Measurements from ENCODE around the gene TMEM101.
"Not testable (repeated sequence)": the region's sequence is repeated elsewhere in the genome, so short reads cannot be mapped to it uniquely, and the experiment has no call there.

TMEM101 gene

DNA sequence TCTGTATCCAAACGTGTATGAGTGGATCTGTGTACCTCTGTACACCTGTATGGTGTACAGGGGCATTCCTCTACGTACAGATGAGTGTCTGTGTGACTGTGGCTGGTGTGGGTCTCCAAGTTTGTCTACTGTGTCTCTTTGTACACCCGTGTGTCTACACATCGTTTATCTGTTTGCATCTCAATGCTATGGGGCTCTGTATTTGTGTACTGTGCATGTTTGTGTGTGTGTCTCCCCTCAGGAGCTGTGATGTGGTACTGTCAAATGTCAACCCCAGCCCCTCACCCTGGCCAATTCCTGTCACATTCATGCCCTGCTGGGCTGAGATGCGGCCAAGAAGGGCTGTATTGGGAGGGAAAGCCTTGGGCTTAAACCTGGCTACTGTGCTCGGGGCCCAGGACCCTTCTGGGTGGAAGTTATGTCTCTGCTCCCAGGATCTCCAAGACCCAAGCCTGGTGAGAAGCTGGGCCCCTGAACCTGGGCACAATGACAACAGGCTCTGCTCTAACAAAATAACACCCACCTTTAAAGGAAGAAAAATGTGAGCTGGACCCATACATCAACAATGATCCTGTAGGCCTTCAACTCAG lies 13.8 kb downstream of the TMEM101 start:
- in situ Hi-C loops (cut with HindIII; ENCODE audit: low sequenced_read_pairs): no loop called here

DNA sequence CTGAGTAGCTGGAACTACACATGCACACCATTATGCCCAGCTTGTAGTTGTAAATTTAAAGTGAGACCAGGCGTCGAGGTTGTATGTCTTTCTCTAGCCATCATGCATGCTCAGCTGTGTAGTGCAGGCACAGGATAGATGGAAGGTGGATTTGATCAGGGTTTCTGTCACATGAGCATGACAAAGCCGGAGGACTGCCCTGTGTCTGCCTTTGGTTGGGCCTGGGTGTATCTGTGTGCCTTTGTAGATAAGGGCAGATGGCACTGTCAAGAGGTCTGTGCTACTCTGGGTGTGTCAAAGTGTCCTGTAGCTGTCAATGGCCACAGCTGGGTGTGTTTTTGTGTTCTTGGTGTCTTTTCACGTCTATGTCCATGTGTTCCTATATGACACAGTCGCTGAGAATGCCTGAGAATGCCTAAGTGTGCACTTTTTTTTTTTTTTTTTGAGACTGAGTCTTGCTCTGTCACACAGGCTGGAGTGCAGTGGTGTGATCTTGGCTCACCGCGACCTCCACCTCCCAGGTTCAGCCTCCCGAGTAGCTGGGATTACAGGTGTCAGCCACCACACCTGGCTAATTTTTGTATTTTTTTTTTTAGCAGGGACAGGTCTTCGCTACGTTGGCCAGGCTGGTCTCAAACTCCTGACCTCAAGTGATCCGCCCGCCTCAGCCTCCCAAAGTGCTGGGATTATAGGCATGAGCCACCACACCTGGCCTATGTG lies 14.5 kb downstream of the TMEM101 start:
- in situ Hi-C loops (cut with HindIII; ENCODE audit: low sequenced_read_pairs): no loop called here

DNA sequence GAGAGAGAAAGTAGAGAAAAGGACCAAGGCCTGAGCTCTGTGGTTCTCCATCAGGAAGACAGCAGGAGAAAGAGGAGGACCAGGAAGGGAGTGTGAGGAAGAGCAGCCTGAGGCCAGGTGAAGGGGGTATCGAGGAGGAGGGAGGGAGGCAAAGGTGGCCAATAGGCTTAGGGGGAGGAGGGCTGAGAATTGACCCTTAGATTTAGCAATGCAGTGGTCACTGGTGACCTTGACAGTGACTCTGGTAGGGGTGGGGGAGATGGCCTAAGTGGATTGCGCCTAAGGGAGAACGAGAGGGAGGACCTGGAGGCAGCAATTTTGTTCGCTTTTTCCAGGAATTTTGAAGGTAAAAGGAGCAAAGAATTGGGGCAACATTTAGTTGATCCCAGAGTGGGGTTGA lies 15.7 kb downstream of the TMEM101 start:
- in situ Hi-C loops (cut with HindIII; ENCODE audit: low sequenced_read_pairs): no loop called here

DNA sequence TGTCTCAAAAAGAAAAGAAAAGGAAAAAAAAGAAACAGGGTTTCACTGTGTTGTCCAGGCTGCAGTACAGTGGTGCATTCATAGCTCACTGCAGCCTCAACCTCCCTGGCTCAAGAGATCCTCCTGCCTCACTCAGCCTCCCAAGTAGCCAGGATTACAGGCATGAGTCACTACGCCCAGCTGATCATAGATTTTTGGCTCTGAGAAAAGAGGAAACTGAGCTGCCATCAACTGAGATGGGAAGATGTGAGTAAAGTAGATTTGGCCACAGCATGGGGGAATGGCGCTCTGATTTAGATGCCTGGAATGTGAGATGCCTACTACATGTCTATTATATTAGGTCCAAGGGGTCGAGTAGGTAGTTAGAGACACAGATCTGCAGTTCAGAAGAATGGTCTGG lies 16.2 kb downstream of the TMEM101 start:
- in situ Hi-C loops (cut with HindIII; ENCODE audit: low sequenced_read_pairs): no loop called here

DNA sequence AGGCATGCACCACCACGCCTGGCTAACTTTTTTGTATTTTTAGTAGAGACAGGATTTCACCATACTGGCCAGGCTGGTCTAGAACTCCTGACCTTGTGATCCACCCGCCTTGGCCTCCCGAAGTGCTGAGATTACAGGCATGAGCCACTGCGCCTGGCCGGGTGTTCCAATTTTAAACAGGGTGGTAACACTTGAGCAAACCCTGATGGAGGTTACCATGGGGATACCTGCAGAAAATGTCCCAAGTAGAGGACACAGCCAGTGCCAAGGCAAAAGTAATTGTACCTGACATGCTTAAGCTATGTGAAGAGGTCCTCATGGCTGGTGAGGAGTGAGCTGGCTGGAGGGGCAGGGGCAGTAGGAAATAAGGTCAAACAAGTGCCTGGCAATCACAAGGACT lies 17.6 kb downstream of the TMEM101 start:
- in situ Hi-C loops (cut with HindIII; ENCODE audit: low sequenced_read_pairs): not testable (repeated sequence)

DNA sequence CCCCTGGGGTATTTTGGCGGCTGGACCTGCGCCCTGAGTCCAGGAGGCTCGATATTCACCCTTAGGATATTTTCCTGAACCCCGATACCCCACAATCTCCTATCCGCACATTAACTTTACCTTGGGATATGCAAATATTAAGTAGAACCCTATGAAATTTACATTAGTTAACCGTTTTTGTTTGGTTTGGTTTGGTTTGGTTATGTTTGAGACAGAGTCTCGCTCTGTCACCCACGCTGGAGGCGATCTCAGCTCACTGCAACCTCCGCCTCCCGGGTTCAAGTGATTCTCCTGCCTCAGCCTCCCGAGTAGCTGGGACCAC lies 19.7 kb downstream of the TMEM101 start:
- in situ Hi-C loops (cut with HindIII; ENCODE audit: low sequenced_read_pairs): no loop called here

DNA sequence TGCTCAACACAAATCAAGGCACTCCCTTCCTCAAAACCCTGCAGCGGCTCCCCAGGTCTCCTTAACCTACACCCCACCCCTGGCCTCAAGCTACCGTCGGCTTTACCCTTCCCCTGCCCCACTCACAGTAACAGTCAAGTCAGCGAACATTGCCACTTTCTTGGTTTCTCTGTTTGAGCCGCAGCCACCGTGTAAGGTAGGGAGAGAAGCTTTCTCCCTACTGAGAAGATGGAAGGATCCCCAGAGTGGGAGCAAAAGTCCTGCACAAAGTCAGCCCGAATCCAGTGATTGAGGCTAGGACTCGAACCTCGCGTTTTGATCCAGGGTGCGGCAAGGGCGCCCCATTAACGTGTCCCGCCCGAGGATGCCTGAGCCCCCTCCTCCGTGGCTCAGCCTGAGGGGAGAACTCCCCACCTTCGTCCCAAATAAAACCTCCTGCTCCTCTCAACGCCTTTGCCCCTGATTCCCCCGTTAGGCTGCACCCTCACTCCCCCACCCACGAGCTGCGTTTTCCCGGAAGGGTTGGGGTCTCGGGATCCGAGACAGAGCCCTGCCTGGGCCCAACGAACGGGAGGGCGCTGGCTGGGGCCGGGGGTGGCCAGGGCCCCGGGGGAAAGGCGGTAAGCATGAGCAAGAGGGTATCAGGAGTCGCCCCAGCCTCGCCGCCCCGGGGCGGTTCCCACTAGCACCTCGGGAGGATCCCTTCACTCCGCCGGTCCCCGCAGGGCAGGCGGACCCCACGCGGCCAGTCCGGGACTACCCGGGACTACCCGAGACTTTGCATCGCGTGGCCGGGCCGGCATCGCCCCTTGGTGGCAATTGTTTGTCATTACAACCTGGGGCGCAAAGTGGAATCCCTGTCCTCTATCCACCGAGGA lies 20.3 kb downstream of the TMEM101 start:
- in situ Hi-C loops (cut with HindIII; ENCODE audit: low sequenced_read_pairs): no loop called here

DNA sequence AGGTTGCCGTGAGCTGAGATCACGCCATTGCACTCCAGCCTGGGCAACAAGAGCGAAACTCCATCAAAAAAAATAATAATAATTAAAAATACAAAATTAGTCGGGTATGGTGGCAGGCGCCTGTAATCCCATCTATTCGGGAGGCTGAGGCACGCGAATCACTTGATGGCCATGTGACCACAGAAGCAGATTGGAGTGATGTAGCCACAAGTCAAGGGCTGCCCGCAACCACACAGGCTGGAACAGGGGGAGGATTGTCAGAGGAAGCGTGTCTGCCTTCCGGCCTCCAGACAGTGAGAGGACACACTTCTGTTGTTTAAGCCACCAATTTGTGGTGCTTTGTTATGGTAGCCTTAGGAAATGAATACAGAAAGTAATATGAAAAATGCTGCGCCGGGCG lies 22.1 kb downstream of the TMEM101 start:
- in situ Hi-C loops (cut with HindIII; ENCODE audit: low sequenced_read_pairs): no loop called here

DNA sequence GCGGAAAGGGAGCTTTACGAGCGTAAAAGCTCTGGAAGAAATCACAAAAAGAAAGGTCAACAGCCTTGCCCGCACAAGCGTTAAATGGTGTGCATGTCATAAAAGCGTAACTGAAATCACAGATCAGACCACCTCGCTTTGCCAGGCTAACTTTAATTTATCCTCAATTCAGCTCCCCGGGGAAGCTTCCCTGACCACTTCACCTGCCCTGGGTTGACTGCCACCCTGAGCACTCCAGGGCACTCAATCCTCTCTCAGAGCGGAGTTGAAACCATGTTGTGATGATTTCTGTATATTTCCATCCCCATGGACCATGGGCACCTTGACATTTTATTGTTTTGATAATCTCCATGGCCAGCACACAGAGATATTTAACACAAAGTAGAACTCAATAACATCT lies 26.5 kb downstream of the TMEM101 start:
- in situ Hi-C loops (cut with HindIII; ENCODE audit: low sequenced_read_pairs): no loop called here

DNA sequence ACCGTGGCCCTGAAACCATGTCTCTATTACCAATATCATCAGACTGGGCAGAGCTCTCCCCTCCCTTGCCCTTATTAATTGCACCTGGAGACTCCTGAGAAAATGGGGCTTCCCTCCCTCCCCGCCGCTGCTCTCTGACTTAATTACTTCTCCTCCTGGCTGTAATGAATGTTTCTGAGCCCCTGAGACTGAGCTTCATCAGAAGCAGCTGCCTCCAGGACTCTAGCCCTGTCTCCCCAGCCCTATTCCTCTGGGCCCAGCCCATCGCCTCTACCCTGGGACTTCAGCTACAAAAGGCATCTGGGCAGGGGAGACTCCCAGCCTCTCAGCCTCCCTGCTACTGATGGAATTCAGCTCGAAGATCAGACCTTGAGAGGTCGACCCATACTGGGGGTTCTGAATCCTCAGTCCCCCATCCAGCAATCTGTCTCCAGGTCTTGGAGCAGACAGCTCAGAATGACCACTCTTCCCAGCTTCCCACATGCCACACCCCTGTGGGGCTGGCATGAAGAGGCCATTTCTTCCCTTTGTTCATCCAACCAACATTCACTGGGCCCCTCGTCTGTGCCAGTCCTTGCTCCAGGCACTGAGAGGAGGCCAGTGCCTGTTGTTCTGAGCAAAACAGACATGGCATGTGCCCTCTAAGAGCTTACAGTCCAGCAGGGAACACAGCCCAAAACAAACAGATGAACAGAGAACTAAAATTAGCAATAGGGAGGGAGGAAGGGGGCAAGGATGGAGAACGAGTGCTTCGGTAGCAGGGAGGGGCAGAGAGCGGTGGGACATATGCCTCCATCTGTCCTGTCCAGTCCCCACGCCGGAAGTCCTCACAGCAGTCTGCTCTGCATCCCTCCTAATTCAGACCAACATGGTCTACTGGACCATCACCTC lies 27.4 kb downstream of the TMEM101 start:
- in situ Hi-C loops (cut with HindIII; ENCODE audit: low sequenced_read_pairs): no loop called here

DNA sequence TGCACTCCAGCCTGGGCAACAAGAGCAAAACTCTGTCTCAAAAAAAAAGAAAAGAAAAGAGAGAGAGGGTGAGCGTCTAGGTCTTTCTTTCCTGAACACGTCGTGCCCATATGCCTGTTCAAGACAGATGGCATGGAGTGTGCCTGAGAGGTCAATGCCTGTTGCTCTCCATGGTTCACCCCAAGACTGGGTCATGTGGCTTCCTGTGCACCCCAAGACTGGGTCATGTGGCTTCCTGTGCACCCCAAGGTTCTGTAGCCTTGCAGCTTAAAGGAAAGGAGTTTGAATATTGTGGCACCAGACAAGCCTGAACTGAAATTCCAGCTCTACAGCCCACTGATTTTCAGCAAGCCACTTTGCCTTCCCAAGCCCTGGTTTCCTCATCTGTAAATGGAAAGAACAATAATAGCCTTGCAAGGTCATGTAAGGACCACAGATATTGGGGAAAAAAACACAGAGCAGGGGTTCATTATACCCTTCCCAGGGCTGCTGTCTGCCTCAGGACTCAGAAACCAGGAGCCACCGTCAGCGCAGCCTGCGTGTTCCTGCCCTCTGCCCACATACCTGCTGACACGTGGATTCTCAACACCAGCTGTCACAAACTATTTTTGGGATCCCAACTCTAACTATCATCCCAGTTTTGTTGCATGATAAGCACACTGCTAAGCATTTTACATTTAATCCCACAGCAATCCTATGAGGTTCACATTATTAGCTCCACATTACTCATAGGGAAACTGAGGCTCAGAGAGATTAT lies 28.4 kb downstream of the TMEM101 start:
- in situ Hi-C loops (cut with HindIII; ENCODE audit: low sequenced_read_pairs): no loop called here

DNA sequence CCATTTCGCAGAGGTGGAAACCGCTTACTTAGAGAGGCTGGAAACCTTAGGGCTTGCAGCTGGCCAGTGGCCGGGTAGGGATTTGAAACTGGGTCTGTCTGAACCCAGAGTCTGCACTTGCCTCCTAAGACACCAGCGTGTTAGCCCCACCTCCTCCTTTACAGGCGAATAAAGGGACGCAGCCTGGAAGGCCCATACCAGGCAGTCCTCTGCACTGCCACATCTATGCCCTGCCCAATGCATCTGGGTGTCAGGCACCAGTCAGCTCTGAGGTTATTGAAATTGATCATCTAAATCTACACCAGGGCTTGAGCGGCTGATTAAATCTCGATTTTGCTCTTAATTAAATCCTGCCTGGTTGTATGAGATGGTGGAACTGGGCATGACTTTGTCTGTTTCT lies 30.2 kb downstream of the TMEM101 start:
- in situ Hi-C loops (cut with HindIII; ENCODE audit: low sequenced_read_pairs): no loop called here

DNA sequence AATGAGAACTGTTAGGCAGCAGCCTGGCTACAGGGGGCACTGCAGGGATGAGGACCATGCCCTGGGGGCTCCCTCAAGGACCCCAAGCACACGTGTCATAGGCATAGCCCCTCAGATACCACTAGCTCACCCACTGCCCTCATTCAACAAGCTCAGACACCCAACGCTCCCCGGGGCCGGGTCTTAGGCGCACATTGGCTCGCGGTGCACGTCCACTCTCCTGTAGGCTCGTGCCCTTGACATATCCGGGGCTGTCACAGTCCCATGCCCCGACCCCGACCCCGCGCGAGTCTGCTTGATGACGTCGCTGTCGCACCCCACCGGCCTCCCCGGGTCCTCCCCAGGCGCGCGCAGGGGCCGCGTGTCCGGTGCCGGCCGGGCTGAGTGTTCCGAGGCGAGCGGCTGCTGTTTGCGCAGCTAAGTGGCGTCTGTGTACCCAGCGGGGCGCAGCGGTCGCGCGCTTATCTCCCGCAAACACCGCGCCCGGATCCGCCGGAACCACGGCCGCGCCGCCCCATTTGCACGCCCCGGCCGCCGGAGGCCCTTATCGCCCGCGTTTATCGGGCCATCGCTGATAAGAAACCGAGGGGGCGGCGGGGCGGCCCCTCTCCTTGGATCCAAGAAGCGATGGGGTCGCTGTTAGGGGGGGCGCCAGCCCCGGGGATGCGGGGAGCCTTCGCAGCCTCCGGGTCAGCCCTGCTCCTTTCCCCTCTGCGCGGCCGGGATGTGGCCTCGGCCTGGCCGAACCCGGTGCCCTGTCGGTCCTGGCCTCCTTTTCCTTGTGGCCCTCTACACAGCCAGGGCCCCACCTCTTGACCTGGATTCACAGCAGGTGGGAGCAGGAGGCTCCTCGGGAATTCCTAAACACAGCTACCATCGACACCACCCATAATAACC lies 31.0 kb downstream of the TMEM101 start:
- in situ Hi-C loops (cut with HindIII; ENCODE audit: low sequenced_read_pairs): no loop called here

DNA sequence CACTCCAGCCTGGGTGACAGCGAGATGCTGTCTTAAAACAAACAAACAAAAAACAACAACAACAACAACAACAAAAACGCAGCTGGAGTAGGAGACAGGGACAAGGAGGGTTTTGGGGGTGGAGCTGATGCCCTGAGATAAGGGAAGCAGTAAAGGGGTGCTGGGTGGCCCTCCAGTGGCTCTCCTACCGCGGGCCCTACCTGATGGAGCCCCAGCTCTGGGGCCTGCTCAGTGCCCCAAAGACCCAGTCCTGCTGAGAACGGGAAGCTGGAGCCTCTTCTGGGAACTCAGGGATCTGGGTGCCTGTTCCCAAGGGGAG lies 31.6 kb downstream of the TMEM101 start:
- in situ Hi-C loops (cut with HindIII; ENCODE audit: low sequenced_read_pairs): no loop called here

DNA sequence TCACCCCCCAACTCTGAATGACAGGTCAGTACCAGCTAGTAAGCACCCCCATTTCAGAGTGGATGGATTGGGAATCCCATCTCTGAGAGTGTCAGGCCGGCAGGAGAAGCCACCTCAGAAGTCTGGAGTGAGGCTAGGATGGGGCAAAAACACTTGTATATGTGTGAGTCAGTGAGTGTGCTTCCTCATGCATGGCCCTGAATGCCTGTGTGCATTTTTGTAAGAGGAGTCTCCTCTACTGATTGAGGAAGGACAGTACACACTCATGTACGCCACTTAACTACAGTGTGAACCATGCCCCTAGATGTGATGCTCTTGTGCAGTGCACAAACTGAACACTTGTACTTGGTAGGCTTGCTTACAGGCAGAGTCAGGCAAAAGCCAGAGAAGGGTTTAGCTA lies 32.6 kb downstream of the TMEM101 start:
- in situ Hi-C loops (cut with HindIII; ENCODE audit: low sequenced_read_pairs): no loop called here

DNA sequence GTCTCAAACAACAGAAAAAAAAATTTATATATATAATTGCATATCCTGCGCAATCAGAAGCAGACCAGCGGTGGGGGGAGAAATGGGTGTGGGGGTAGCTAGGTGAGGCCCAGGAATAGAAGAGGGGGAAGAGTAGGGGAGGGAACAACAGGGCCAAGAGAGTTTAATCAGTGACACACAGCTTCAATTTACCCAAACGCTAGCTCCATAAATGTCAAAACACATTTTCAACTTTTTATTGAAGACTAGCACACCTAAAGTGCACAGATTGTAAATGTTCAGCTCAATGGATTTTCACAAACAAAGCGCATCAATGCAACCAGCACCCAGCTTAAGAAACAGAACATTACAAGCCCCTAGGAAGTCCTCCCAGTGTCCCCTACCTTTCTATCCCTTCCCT lies 35.1 kb downstream of the TMEM101 start:
- in situ Hi-C loops (cut with HindIII; ENCODE audit: low sequenced_read_pairs): no loop called here

DNA sequence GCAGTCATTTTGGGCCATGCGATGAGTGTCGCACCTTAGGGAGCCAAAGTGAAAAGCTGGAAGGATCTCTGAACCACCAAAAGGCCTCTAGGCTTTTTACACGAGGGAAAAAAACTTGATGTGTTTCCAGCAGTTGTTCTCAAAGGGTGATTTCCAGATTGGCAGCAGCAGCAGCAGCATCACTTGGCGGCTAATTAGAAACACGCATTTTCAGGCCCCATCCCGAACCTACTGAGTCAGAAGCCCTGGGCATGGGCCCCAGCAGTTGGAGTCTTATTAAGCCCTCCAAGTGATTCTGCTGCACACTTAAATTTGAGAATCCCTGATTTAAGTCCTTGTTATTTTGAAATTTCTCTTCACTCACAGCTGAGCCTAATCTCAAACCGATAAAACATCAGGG lies 35.8 kb downstream of the TMEM101 start:
- in situ Hi-C loops (cut with HindIII; ENCODE audit: low sequenced_read_pairs): no loop called here

DNA sequence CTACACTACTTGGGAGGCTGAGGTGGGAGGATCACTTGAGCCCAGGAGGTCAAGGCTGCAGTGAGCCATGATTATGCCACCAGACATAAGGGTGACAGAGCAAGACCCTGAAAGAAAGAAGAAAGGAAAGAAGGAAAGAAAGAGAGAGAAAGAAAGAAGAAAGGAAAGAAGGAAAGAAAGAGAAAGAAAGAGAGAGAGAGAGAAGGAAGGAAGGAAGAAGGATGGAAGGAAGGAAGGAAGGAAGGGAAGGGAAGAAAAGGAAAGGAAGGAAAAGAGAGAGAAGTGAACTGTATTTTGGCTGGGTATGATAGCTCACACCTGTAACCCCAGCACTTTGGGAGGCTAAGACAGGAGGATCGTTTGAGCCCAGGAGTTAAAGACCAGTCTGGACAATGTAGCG lies 36.7 kb downstream of the TMEM101 start:
- in situ Hi-C loops (cut with HindIII; ENCODE audit: low sequenced_read_pairs): no loop called here

DNA sequence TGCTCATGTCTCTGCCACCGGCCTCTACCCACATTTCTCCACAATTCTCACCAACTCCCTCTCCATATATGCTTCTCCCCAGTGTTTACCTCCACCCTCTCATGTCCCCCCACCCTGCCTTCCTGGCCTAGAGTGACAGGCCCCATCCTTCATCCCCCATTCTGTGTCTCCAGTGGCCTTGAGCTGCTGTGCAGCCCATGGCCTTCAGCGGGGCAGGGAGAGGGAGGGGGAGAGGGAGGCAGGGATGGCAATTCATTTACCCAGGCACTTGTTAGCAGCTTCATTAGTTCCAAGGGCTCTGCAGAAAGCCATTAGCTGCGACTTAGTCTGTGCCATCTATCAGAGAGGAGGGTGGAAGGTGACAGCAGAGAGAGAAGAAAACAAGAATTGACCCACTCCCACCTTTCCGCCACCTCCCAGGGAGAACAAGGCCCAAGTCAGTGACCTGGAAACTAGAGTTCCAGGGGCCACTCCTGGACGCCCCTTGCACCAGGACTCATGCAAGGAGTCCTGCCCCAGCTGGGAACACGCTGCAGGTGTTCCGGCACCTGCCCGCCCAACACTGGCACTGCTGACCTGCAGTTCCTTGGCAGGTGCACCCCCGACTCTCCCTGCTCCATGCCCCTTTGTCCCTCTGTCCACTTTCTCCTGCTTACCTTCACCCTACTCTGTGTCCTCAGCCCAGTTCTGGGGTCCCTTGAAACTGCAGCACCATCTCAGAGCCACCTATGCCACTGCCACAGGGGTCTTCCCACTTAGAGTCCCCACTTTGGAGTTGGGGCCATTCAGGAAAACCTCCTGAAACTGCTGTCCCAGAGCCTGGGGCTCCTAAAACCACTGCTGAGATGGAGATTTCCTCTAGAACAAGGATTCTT lies 37.6 kb downstream of the TMEM101 start:
- in situ Hi-C loops (cut with HindIII; ENCODE audit: low sequenced_read_pairs): no loop called here

Measured in DLD1 (cell line).